Measurements from ENCODE around the gene ANKRD34A. TPM values are rescaled to one million over a fixed set of nuclear protein-coding genes. Genes with fewer than 3 reads are reported as not detected.

The ANKRD34A gene
- total RNA-seq, 1 experiment from 2014 or later: 0.22 TPM

GRCh38 chr1:145937436-145937835, 26.9 kb downstream of the ANKRD34A start:
- ChIA-PET CTCF (interaction anchor here (1.0 to 2.1 kb wide), 2 partner anchors 45 to 46 kb away, joined by 3 to 5 read pairs; no protein-coding TSS in a partner anchor), POLR2A (interaction anchor here (0.6 to 1.8 kb wide), 2 partner anchors 10 to 101 kb away, joined by 3 to 7 read pairs; partner anchors contain the start of gene RBM8A)
- TF ChIP-seq RORB (CRISPR knock-in tag; IDR thresholded peaks at IDR 0.05) (no peak), NFYB (CRISPR knock-in tag; conservative IDR thresholded peaks at IDR 0.05; ENCODE audit: low read depth) (no peak), ZBTB21 (CRISPR knock-in tag; IDR thresholded peaks at IDR 0.05; ENCODE audit: borderline replicate concordance) (no peak), MXD4 (CRISPR knock-in tag; IDR thresholded peaks at IDR 0.05; ENCODE audit: borderline replicate concordance) (no peak), MYBL2 (CRISPR knock-in tag; IDR thresholded peaks at IDR 0.05) (no peak), ATF2 (CRISPR knock-in tag; IDR thresholded peaks at IDR 0.05; ENCODE audit: borderline replicate concordance, low read depth) (no peak), ZNF281 (CRISPR knock-in tag; IDR thresholded peaks at IDR 0.05) (no peak), SP1 (CRISPR knock-in tag; conservative IDR thresholded peaks at IDR 0.05) (no peak), MLX (CRISPR knock-in tag; IDR thresholded peaks at IDR 0.05) (no peak), ZMAT4 (CRISPR knock-in tag; IDR thresholded peaks at IDR 0.05) (no peak), NFE2L1 (CRISPR knock-in tag; IDR thresholded peaks at IDR 0.05) (no peak), E2F5 (CRISPR knock-in tag; IDR thresholded peaks at IDR 0.05) (no peak), JUN (CRISPR knock-in tag; IDR thresholded peaks at IDR 0.05) (no peak), ZNF671 (CRISPR knock-in tag; IDR thresholded peaks at IDR 0.05) (no peak)
- Mint-ChIP-seq H3K27me3 (ENCODE audit: low read depth) (no peaks in the 10 kb centered on the region; the same call in 1 of the 2 replicates), H3K9me3 (no peaks in the 10 kb centered on the region), H3K27ac (peak overlapping the region; percentile 29; the same call in 1 of the 2 replicates), H3K4me1 (peaks cover 17% of the 10 kb centered on the region), H3K36me3 (no peaks in the 10 kb centered on the region), H3K4me3 (no peak overlapping the region)
- DNase-seq (ENCODE audit: low spot score): no peak
- no peak for ATAC-seq

- Mint-ChIP-seq H3K9me3 (no peaks in the 10 kb centered on the region), H3K4me3 (no peak overlapping the region), H3K27me3 (ENCODE audit: low read depth) (no peaks in the 10 kb centered on the region; the same call in 1 of the 2 replicates), H3K27ac (no peak overlapping the region), H3K36me3 (no peaks in the 10 kb centered on the region), H3K4me1 (peaks cover 23% of the 10 kb centered on the region)
- ChIA-PET CTCF (interaction anchor here (0.5 to 2.1 kb wide), 3 partner anchors 30 to 91 kb away, joined by 3 to 5 read pairs (median 4); partner anchors contain the start of gene NUDT17), POLR2A (interaction anchor here (1.8 kb wide), 1 partner anchor 9 kb away, joined by 7 read pairs; the partner anchor contains the start of gene RBM8A)
- ATAC-seq (peak; percentile 38), DNase-seq (ENCODE audit: low spot score) (no peak)
- TF ChIP-seq E2F4 (CRISPR knock-in tag; IDR thresholded peaks at IDR 0.05; ENCODE audit: borderline replicate concordance, low read depth) (no peak), NFE2L1 (CRISPR knock-in tag; IDR thresholded peaks at IDR 0.05) (no peak), TP53 (CRISPR knock-in tag; IDR thresholded peaks at IDR 0.05) (no peak), ZBTB21 (CRISPR knock-in tag; IDR thresholded peaks at IDR 0.05; ENCODE audit: borderline replicate concordance) (no peak), PRRX2 (CRISPR knock-in tag; IDR thresholded peaks at IDR 0.05) (no peak), CREB1 (CRISPR knock-in tag; IDR thresholded peaks at IDR 0.05) (no peak), ZNF232 (CRISPR knock-in tag; IDR thresholded peaks at IDR 0.05) (no peak), GRHL2 (CRISPR knock-in tag; IDR thresholded peaks at IDR 0.05; ENCODE audit: insufficient replicate concordance, severe bottlenecking) (no peak), MYBL2 (CRISPR knock-in tag; IDR thresholded peaks at IDR 0.05) (no peak), NFYB (CRISPR knock-in tag; conservative IDR thresholded peaks at IDR 0.05; ENCODE audit: low read depth) (no peak), NR3C1 (CRISPR knock-in tag; conservative IDR thresholded peaks at IDR 0.05; ENCODE audit: low read depth) (no peak), TCF7 (CRISPR knock-in tag; IDR thresholded peaks at IDR 0.05; ENCODE audit: low read depth) (no peak), FOXP4 (CRISPR knock-in tag; IDR thresholded peaks at IDR 0.05) (no peak), ATF6 (CRISPR knock-in tag; IDR thresholded peaks at IDR 0.05) (no peak)
These were observed 28.1 kb downstream of the ANKRD34A start for GRCh38 chr1:145936247-145936646.
